ENCODE results near the gene DCT. TPM values are rescaled to one million over a fixed set of nuclear protein-coding genes. Genes with fewer than 3 reads are reported as not detected.

Gene DCT
- total RNA-seq, 1 donor from 2014 or later, result not detected

GRCh38 chr13:94395860-94396259, 83.6 kb downstream of the DCT start:
- no peak for DNase-seq (ENCODE audit: low read depth, low spot score)

- DNase-seq (ENCODE audit: low read depth, low spot score), result no peak
These were observed 84.8 kb downstream of the DCT start for GRCh38 chr13:94394723-94395122.

- no peak for DNase-seq (ENCODE audit: low read depth, low spot score)
These were observed 88.6 kb downstream of the DCT start for GRCh38 chr13:94390881-94391280.

- DNase-seq (ENCODE audit: low read depth, low spot score), result no peak
These were observed 89.7 kb downstream of the DCT start for GRCh38 chr13:94389604-94390351.

GRCh38 chr13:94387047-94387446, 92.4 kb downstream of the DCT start:
- no peak for DNase-seq (ENCODE audit: low read depth, low spot score)

Other genes with a start within 250 kb of the DCT start
- gene TGDS, start 116.5 kb upstream of the DCT start, total RNA-seq, result 13.8 and 17.8 TPM in 2 replicates
- 11.1 and 18.7 TPM in 2 replicates for gene GPR180, start 122.2 kb upstream of the DCT start, total RNA-seq
- gene SOX21, start 232.9 kb upstream of the DCT start, total RNA-seq, result 0.07 TPM in 1 of 2 replicates, not detected in the other